Keratinocyte (primary cell): ENCODE measurements around the gene BBX.

Source experiments
- EZH2 ChIP-seq: IDR thresholded peaks from one replicate; pipeline ENCODE4 v1.6.1; 2012; ENCODE audit warnings: inconsistent platforms, mild to moderate bottlenecking, low read length, moderate library complexity
- TF ChIP-seq, protein P1 (sequence below), 3 experiments: IDR thresholded peaks in 1 of 3; conservative IDR thresholded peaks in 1 of 3; optimal IDR thresholded peaks in 1 of 3; 2 replicates in 2 of 3; 3 replicates in 1 of 3; pipeline versions ENCODE3 to v1.5.1; 2011; ENCODE audit warnings: low read length in 3 of 3, mild to moderate bottlenecking in 3 of 3, moderate library complexity in 2 of 3, control low read depth in 1 of 3, inconsistent platforms in 1 of 3; ENCODE audit not compliant: insufficient read depth in 2 of 3; ENCODE audit errors: extremely low read depth in 1 of 3

DNA sequence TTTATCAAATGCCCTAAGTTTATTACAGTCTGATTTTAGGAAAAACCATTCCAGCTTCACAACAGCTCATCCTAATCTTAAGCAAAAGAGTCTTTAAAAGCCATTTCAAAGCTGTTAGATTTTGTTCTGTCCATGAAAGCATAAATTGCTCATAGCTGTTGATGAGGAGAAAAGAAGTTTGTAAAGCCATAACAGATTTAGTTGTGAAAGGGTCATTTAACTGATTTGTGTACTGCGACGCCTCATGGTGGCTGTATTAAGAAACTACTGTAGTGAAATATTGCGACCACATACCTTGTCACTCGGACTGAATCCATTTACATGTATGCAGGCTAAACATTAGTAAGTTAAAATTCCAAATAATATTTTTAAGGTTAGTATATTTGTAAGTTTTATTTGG is 20.9 kb downstream of the BBX start:
- TF ChIP-seq, protein P1, sequence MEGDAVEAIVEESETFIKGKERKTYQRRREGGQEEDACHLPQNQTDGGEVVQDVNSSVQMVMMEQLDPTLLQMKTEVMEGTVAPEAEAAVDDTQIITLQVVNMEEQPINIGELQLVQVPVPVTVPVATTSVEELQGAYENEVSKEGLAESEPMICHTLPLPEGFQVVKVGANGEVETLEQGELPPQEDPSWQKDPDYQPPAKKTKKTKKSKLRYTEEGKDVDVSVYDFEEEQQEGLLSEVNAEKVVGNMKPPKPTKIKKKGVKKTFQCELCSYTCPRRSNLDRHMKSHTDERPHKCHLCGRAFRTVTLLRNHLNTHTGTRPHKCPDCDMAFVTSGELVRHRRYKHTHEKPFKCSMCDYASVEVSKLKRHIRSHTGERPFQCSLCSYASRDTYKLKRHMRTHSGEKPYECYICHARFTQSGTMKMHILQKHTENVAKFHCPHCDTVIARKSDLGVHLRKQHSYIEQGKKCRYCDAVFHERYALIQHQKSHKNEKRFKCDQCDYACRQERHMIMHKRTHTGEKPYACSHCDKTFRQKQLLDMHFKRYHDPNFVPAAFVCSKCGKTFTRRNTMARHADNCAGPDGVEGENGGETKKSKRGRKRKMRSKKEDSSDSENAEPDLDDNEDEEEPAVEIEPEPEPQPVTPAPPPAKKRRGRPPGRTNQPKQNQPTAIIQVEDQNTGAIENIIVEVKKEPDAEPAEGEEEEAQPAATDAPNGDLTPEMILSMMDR (optimal IDR thresholded peaks at IDR 0.05 in 1 of 3, IDR thresholded peaks at IDR 0.05 in 1 of 3, conservative IDR thresholded peaks at IDR 0.05 in 1 of 3; ENCODE audit: extremely low read depth in 1 of 3, insufficient read depth in 2 of 3, low read length in 3 of 3): no peak
- no peak for TF ChIP-seq EZH2
